DOHH2 (cell line): ENCODE measurements around the gene BDKRB2.

Source experiments
- H3F3A ChIP-seq: fragments of 200-600 bp; sonication (generic), shearing (Covaris generic); 2 replicates; pipeline ENCODE4 v1.6.0; 2016; ENCODE audit warnings: antibody characterized with exemption, mild to moderate bottlenecking; ENCODE audit not compliant: control insufficient read depth, insufficient read depth
- H3K27ac ChIP-seq: fragments of 200-600 bp; sonication (generic); 2 replicates; pipeline ENCODE4 v1.5.1; 2014; ENCODE audit warnings: low read depth, mild to moderate bottlenecking, low read length, moderate library complexity
- H3K27me3 ChIP-seq: fragments of 200-600 bp; sonication (generic); 2 replicates; pipeline ENCODE4 v1.6.1; 2014; ENCODE audit warnings: mild to moderate bottlenecking, low read length, mixed read lengths; ENCODE audit not compliant: control insufficient read depth
- H3K36me3 ChIP-seq: fragments of 200-600 bp; sonication (generic); 2 replicates; pipeline ENCODE4 v1.6.1; 2014; ENCODE audit warnings: mild to moderate bottlenecking, low read length, moderate library complexity, mixed read lengths; ENCODE audit not compliant: control insufficient read depth
- H3K4me1 ChIP-seq: fragments of 200-600 bp; sonication (generic); 2 replicates; pipeline ENCODE4 v1.6.1; 2014; ENCODE audit warnings: mild to moderate bottlenecking, low read length, mixed read lengths; ENCODE audit not compliant: control insufficient read depth
- H3K4me2 ChIP-seq: fragments of 200-600 bp; sonication (generic); 2 replicates; pipeline ENCODE4 v1.6.0; 2014; ENCODE audit warnings: mild to moderate bottlenecking, low read length, moderate library complexity
- H3K4me3 ChIP-seq: fragments of 200-600 bp; sonication (generic); 2 replicates; pipeline ENCODE4 v1.5.1; 2014; ENCODE audit warnings: mild to moderate bottlenecking, low read length, mixed read lengths
- H3K79me2 ChIP-seq: fragments of 200-600 bp; sonication (generic); 2 replicates; pipeline ENCODE4 v1.6.1; 2014; ENCODE audit warnings: mild to moderate bottlenecking, low read length, mixed read lengths; ENCODE audit not compliant: control insufficient read depth
- H3K9me2 ChIP-seq: fragments of 200-600 bp; sonication (generic); replicated peaks from 2 replicates; pipeline ENCODE4 v1.6.1; 2014; ENCODE audit warnings: mild to moderate bottlenecking, low read length, mixed read lengths; ENCODE audit not compliant: control insufficient read depth
- H3K9me3 ChIP-seq: fragments of 200-600 bp; sonication (generic); 2 replicates; pipeline ENCODE4 v1.6.1; 2014; ENCODE audit warnings: antibody characterized with exemption, low read length, mixed read lengths; ENCODE audit not compliant: control insufficient read depth, insufficient read depth
- H4K20me1 ChIP-seq: fragments of 200-600 bp; sonication (generic); 2 replicates; pipeline ENCODE4 v1.6.0; 2014; ENCODE audit warnings: low read depth, mild to moderate bottlenecking, antibody characterized with exemption, low read length, moderate library complexity; ENCODE audit not compliant: control insufficient read depth, insufficient read depth
- EZH2phosphoT487 ChIP-seq: fragments of 200-600 bp; sonication (generic); IDR thresholded peaks from 2 replicates; pipeline ENCODE4 v1.6.1; 2017; ENCODE audit warnings: borderline replicate concordance, mild to moderate bottlenecking, antibody characterized with exemption, low read length, moderate library complexity, mixed read lengths
- TF ChIP-seq, protein P1 (sequence below): fragments of 200-600 bp; sonication (generic); IDR thresholded peaks from one replicate; pipeline ENCODE4 v1.5.1; 2014; ENCODE audit warnings: antibody characterized with exemption, mild to moderate bottlenecking, low read depth, low read length; ENCODE audit not compliant: poor library complexity, severe bottlenecking

Gene BDKRB2

DNA sequence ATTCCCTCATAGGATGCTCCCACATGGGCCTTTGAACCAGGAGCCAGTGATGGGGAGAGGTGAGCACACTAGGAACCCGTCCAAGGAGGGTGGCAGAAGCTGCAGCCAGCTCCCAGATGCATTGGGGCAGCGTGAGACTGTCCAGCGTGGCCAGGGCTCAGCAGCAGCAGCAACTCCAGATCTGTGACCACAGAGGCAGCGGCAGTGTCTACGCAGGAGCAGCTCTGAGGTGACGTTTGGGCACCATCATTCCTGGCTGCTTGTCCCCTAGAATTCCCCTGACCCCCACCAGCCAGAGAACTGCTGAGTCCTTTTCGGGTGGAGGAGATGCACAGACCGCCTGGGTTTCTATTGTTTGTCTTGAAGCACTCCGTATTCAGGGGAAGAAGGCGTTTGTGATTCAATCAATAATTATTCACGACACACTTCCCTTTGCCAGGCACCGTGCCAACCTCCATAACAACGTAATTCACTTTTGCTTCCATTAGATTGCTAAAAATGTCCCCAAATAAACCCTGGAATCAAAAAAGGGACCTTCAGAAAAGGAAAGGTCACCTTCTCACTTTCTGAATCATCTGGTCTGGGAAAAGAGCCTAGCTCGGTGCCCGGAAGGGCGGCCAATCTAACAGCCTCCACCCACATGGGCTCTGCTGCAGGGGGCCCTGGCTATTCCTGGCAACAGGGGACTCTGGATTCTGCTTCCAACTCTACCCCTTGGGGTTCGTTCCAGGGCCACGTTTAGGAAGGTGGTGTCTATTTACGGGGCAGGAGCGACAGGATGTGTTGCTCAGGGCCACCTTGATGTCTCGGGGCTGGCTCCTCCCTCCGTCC lies 11.4 kb upstream of the BDKRB2 start:
- Histone ChIP-seq H3K9me2 (no peaks in the 10 kb centered on the region), H3K4me1 (no peaks in the 10 kb centered on the region), H3K36me3 (no peaks in the 10 kb centered on the region), H3F3A (no peaks in the 10 kb centered on the region), H3K79me2 (no peaks in the 10 kb centered on the region), H3K4me2 (no peak overlapping the region), H3K9me3 (no peaks in the 10 kb centered on the region), H4K20me1 (no peaks in the 10 kb centered on the region), H3K4me3 (no peak overlapping the region), H3K27ac (no peak overlapping the region), H3K27me3 (no peaks in the 10 kb centered on the region)
- TF ChIP-seq, protein P1, sequence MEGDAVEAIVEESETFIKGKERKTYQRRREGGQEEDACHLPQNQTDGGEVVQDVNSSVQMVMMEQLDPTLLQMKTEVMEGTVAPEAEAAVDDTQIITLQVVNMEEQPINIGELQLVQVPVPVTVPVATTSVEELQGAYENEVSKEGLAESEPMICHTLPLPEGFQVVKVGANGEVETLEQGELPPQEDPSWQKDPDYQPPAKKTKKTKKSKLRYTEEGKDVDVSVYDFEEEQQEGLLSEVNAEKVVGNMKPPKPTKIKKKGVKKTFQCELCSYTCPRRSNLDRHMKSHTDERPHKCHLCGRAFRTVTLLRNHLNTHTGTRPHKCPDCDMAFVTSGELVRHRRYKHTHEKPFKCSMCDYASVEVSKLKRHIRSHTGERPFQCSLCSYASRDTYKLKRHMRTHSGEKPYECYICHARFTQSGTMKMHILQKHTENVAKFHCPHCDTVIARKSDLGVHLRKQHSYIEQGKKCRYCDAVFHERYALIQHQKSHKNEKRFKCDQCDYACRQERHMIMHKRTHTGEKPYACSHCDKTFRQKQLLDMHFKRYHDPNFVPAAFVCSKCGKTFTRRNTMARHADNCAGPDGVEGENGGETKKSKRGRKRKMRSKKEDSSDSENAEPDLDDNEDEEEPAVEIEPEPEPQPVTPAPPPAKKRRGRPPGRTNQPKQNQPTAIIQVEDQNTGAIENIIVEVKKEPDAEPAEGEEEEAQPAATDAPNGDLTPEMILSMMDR = no peak
- no peak for TF ChIP-seq EZH2phosphoT487

DNA sequence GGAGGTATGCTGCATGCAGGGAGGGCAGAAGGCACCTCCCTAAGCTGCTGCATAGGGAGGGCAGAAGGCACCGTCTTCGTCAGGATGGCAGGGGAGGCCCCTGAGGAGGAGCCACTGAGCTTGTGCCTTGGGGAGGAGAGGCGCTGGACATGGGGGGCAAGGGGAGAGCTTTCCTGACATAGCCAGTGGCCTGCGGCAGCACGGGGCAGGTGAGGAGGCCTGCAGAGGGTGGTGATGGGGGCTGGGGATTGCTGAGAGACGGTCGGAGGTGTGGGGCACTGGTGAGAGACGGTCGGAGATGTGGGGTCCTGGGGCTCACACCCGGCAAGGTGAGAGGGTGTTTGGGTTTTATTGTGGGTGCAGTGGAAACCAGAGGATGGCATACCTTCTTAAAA lies 10.4 kb upstream of the BDKRB2 start:
- H3F3A ChIP-seq = no peaks in the 10 kb centered on the region
- no peak overlapping the region for H3K27ac ChIP-seq
- no peak overlapping the region for H3K4me2 ChIP-seq
- no peaks in the 10 kb centered on the region for H3K9me2 ChIP-seq
- TF ChIP-seq, protein P1 = no peak
- TF ChIP-seq EZH2phosphoT487 = no peak
- H3K36me3 ChIP-seq = no peaks in the 10 kb centered on the region
- H3K4me3 ChIP-seq = no peak overlapping the region
- H3K79me2 ChIP-seq = no peaks in the 10 kb centered on the region
- no peaks in the 10 kb centered on the region for H4K20me1 ChIP-seq
- no peaks in the 10 kb centered on the region for H3K27me3 ChIP-seq
- no peaks in the 10 kb centered on the region for H3K4me1 ChIP-seq
- H3K9me3 ChIP-seq = no peaks in the 10 kb centered on the region

DNA sequence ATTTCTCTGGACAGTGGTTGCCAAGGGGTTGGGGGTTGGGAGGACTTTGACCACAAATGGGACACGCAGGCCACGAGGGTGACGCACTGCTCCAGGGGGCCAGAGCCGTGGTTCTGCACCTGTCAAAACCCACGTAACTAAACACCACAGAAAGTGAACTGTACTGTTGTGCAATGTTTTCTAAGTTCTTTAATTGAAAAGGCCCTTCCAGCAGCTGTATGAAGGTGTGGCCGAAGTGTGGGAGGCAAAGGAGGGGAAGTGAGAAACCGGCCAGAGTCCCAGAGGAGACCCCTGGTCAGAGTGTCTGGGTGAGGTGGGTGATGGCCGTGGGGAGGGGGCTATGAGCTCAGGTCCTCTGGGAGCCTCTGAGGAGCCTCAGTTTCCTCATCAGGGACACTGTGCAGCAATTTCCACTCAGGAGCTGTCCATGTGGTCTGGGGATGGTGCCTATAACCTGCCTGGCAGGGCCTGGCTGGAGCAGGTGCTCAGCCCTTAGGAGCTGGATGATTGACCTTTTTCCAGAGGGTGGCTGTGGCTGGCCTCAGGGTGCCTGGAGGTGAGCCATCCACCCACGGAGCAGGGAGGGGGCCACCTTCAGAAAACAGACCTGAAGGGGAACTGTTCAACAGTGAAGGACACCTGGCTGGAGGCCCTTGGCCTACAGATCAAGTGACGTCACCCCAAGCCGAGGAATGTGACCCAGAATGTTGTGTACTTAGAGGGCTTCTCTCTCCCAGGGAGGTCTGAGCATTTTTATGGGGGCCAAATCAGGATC lies 9.8 kb upstream of the BDKRB2 start:
- Histone ChIP-seq H3K4me1 (no peaks in the 10 kb centered on the region), H3K36me3 (no peaks in the 10 kb centered on the region), H3K9me3 (no peaks in the 10 kb centered on the region), H3K4me3 (no peak overlapping the region), H3F3A (no peaks in the 10 kb centered on the region), H3K27me3 (no peaks in the 10 kb centered on the region), H3K9me2 (no peaks in the 10 kb centered on the region), H4K20me1 (no peaks in the 10 kb centered on the region), H3K4me2 (no peak overlapping the region), H3K27ac (no peak overlapping the region), H3K79me2 (no peaks in the 10 kb centered on the region)
- TF ChIP-seq, protein P1 = no peak
- no peak for TF ChIP-seq EZH2phosphoT487
